GM10248 (cell line): ENCODE data around the gene FNBP1.
"Not testable (repeated sequence)": the region's sequence is repeated elsewhere in the genome, so short reads cannot be mapped to it uniquely, and the experiment has no call there.

Experiments used
- CTCF ChIA-PET: fragments of 300-600 bp; sonication (Branson Sonifier 250); formaldehyde crosslinking; extraction: SDS; loops from one replicate; lab custom pipeline; 2021; ENCODE audit warnings: antibody characterized with exemption; lab: Yijun Ruan, JAX
- POLR2A ChIA-PET: fragments of 350-650 bp; sonication (Branson Sonifier 250); formaldehyde crosslinking; extraction: SDS; loops from one replicate; lab custom pipeline; 2020; ENCODE audit warnings: antibody characterized with exemption; lab: Yijun Ruan, JAX
- DNase-seq: peaks from one replicate; pipeline ENCODE4 v3.0.0; 2012; ENCODE audit errors: extremely low spot score
- CTCF ChIP-seq: IDR thresholded peaks from 2 replicates; pipeline ENCODE4 v1.5.1; 2012; ENCODE audit warnings: mild to moderate bottlenecking, low read depth; ENCODE audit errors: extremely low read depth, missing control alignments, control extremely low read depth

The FNBP1 gene

GRCh38 chr9:129895376-129896268 lies 147.4 kb downstream of the FNBP1 start:
- TF ChIP-seq CTCF = no peak
- CTCF ChIA-PET = interaction anchor here (1.2 kb wide), 1 partner anchor 11 kb away, joined by 4 read pairs; no protein-coding TSS in a partner anchor
- POLR2A ChIA-PET = interaction anchor here (0.6 kb wide), 3 partner anchors 115 to 1813 kb away, joined by 3 to 6 read pairs (median 4); no protein-coding TSS in a partner anchor
- no peak for DNase-seq

- no peak for TF ChIP-seq CTCF
- DNase-seq = no peak
- ChIA-PET CTCF (interaction anchor here (0.7 to 1.2 kb wide), 2 partner anchors 9 to 15 kb away, joined by 4 read pairs; no protein-coding TSS in a partner anchor), POLR2A (interaction anchor here (0.8 kb wide), 1 partner anchor 18 kb away, joined by 3 read pairs; no protein-coding TSS in a partner anchor)
Measured at GRCh38 chr9:129894120-129894823, 148.7 kb downstream of the FNBP1 start.

- ChIA-PET CTCF (no interaction called here), POLR2A (no interaction called here)
- TF ChIP-seq CTCF = no peak
- no peak for DNase-seq
Measured at GRCh38 chr9:129891569-129891968, 151.4 kb downstream of the FNBP1 start.

DNA sequence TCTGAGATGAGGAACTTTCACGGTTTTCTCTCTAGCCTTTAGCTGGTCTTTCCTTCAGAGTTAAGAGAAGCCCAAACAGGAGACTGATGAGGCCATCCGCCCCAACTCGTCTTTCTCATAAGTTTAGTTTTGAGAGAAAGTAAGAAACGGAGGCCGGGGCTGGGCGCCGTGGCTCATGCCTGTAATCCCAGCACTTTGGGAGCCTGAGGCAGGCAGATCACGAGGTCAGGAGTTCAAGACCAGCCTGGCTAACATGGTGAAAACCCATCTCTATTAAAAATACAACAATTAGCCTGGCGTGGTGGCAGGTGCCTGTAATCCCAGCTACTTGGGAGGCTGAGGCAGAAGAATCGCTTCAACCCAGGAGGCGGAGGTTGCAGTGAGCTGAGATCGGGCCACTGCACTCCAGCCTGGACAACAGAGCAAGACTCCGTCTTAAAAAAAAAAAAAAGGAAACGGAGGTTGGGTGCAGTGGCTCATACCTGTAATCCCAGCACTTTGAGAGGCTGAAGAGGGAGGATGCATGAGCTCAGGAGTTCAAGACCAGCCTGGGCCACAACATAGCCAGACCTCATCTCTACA lies 152.2 kb downstream of the FNBP1 start:
- CTCF ChIA-PET, DNase-seq, POLR2A ChIA-PET: not testable (repeated sequence)

- DNase-seq = peak; percentile 45
- CTCF ChIA-PET = interaction anchor here (1.4 kb wide), 1 partner anchor 14 kb away, joined by 3 read pairs; no protein-coding TSS in a partner anchor
- POLR2A ChIA-PET = interaction anchor here (0.7 kb wide), 1 partner anchor 12 kb away, joined by 9 read pairs; no protein-coding TSS in a partner anchor
- TF ChIP-seq CTCF = no peak
Measured at GRCh38 chr9:129889941-129890717, 152.9 kb downstream of the FNBP1 start.

DNA sequence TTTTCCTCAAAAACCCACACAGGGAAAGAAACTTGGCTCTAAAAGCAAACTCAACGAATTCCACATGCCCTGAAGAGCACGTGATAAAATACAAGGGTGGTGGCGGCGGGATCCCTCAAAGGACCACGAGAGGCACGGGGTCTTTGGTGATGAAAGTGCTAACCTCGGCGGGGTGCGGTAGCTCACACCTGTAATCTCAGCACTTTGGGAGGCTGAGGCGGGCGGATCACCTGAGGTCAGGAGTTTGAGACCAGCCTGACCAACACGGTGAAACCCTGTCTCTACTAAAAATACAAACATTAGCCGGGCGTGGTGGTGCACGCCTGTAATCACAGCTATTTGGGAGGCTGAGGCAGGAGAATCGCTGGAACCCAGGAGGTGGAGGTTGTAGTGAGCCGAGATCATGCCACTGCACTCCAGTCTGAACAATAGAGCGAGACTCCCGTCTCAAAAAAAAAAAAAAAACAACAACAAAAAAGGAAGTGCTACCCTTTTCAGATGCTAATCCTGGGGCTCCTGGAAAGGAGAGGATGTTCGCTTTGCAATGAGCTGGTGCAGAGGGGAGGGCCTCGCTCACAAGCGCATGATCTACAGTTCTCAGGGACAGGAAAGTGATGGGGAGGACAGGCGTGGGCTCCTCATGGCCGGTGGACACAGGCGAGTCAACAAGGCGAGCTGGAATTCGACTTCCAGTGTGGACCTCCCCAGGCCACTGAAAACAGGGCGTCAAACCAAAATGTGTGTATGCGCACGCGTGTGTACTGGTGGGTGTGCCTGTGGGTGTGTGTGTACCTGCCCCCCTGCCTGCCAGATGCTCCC lies 153.7 kb downstream of the FNBP1 start:
- DNase-seq = no peak
- ChIA-PET POLR2A (interaction anchor here (0.7 kb wide), 2 partner anchors 13 to 122 kb away, joined by 3 to 9 read pairs; no protein-coding TSS in a partner anchor), CTCF (interaction anchor here (0.7 to 4.9 kb wide), 7 partner anchors 9 to 211 kb away, joined by 3 to 23 read pairs (median 3); no protein-coding TSS in a partner anchor)
- no peak for TF ChIP-seq CTCF
